Neutrophil (primary cell): Measurements from ENCODE around the gene ZFP64.

ENCODE experiments used
- H3K27ac ChIP-seq: fragments of 200-600 bp; sonication (generic); 2 replicates; pipeline ENCODE4 v1.5.1; 2016; ENCODE audit warnings: mild to moderate bottlenecking, moderate library complexity
- H3K27me3 ChIP-seq: fragments of 200-600 bp; sonication (generic); 2 replicates; pipeline ENCODE4 v1.6.0; 2016; ENCODE audit warnings: mild to moderate bottlenecking
- H3K36me3 ChIP-seq: fragments of 200-600 bp; sonication (generic); 2 replicates; pipeline ENCODE4 v1.5.1; 2017
- H3K4me1 ChIP-seq, 2 experiments: fragments of 200-600 bp in 1 of 2; sonication (generic) in 1 of 2; 1 replicate in 1 of 2; 2 replicates in 1 of 2; pipeline versions ENCODE4 v1.5.1 to v1.6.1; 2013 to 2016; ENCODE audit warnings: low read depth in 1 of 2, low read length in 1 of 2, mild to moderate bottlenecking in 1 of 2, moderate library complexity in 1 of 2; ENCODE audit not compliant: control insufficient read depth in 1 of 2, insufficient read depth in 1 of 2
- H3K4me3 ChIP-seq, 2 experiments: fragments of 200-600 bp in 1 of 2; sonication (generic) in 1 of 2; 1 replicate in 1 of 2; 2 replicates in 1 of 2; pipeline ENCODE4 v1.5.1; 2013 to 2016; ENCODE audit warnings: low read depth in 1 of 2, low read length in 1 of 2, mild to moderate bottlenecking in 1 of 2, moderate library complexity in 1 of 2
- H3K9me3 ChIP-seq: fragments of 200-600 bp; sonication (generic); 2 replicates; pipeline ENCODE4 v1.5.1; 2016
- CTCF ChIP-seq: fragments of 200-600 bp; sonication (generic); IDR thresholded peaks from 2 replicates; pipeline ENCODE4 v1.5.1; 2016; ENCODE audit warnings: antibody characterized with exemption

The ZFP64 gene

GRCh38 chr20:52130406-52130805 is 61.2 kb downstream of the ZFP64 start:
- Histone ChIP-seq H3K36me3 (no peaks in the 10 kb centered on the region), H3K27ac (no peak overlapping the region), H3K27me3 (no peaks in the 10 kb centered on the region), H3K4me1 (peaks cover 0 to 3% of the 10 kb centered on the region in 2 experiments), H3K4me3 (no peak overlapping the region), H3K9me3 (no peaks in the 10 kb centered on the region)
- TF ChIP-seq CTCF: no peak

- H3K4me3 ChIP-seq: no peak overlapping the region
- no peaks in the 10 kb centered on the region for H3K36me3 ChIP-seq
- no peaks in the 10 kb centered on the region for H3K27me3 ChIP-seq
- H3K9me3 ChIP-seq: no peaks in the 10 kb centered on the region
- H3K4me1 ChIP-seq: peaks cover 0 to 3% of the 10 kb centered on the region in 2 experiments
- TF ChIP-seq CTCF: no peak
- no peak overlapping the region for H3K27ac ChIP-seq
Observed at GRCh38 chr20:52129611-52130010, 62.0 kb downstream of the ZFP64 start.

- TF ChIP-seq CTCF: no peak
- H3K4me1 ChIP-seq: peaks cover 0 to 3% of the 10 kb centered on the region in 2 experiments
- no peaks in the 10 kb centered on the region for H3K27me3 ChIP-seq
- no peaks in the 10 kb centered on the region for H3K9me3 ChIP-seq
- no peaks in the 10 kb centered on the region for H3K36me3 ChIP-seq
- H3K27ac ChIP-seq: peak overlapping the region; percentile 35
- H3K4me3 ChIP-seq: no peak overlapping the region
Observed at GRCh38 chr20:52127309-52127708, 64.3 kb downstream of the ZFP64 start.

GRCh38 chr20:52124821-52125220 is 66.8 kb downstream of the ZFP64 start:
- Histone ChIP-seq H3K36me3 (no peaks in the 10 kb centered on the region), H3K4me1 (peaks cover 0 to 3% of the 10 kb centered on the region in 2 experiments), H3K27me3 (no peaks in the 10 kb centered on the region), H3K4me3 (no peak overlapping the region), H3K27ac (no peak overlapping the region), H3K9me3 (no peaks in the 10 kb centered on the region)
- no peak for TF ChIP-seq CTCF

GRCh38 chr20:52118696-52119095 is 72.9 kb downstream of the ZFP64 start:
- Histone ChIP-seq H3K4me3 (no peak overlapping the region), H3K36me3 (no peaks in the 10 kb centered on the region), H3K9me3 (no peaks in the 10 kb centered on the region), H3K27ac (no peak overlapping the region), H3K4me1 (no peaks in the 10 kb centered on the region), H3K27me3 (no peaks in the 10 kb centered on the region)
- no peak for TF ChIP-seq CTCF
